CD1c-positive myeloid dendritic cell (primary cell): ENCODE data around the gene DHRSX.
"Not testable (repeated sequence)": the region's sequence is repeated elsewhere in the genome, so short reads cannot be mapped to it uniquely, and the experiment has no call there.

ENCODE experiments used
- DNase-seq: peaks from one replicate; pipeline ENCODE4 v3.0.0-alpha.2; 2016; ENCODE audit errors: extremely low spot score

The DHRSX gene

GRCh38 chrX:2264179-2265030 is 236.4 kb downstream of the DHRSX start:
- DNase-seq: no peak

- DNase-seq: no peak
Observed at GRCh38 chrX:2263203-2263602, 237.6 kb downstream of the DHRSX start.

- no peak for DNase-seq
Observed at GRCh38 chrX:2262668-2263055, 238.1 kb downstream of the DHRSX start.

GRCh38 chrX:2261831-2262667 is 238.7 kb downstream of the DHRSX start:
- DNase-seq: no peak

GRCh38 chrX:2252331-2253065 is 248.3 kb downstream of the DHRSX start:
- DNase-seq: no peak

- DNase-seq: no peak
Observed at GRCh38 chrX:2251211-2251610, 249.6 kb downstream of the DHRSX start.

- DNase-seq: no peak
Observed at GRCh38 chrX:2243913-2244460, 256.8 kb downstream of the DHRSX start.

GRCh38 chrX:2242980-2243379 is 257.8 kb downstream of the DHRSX start:
- DNase-seq: no peak

- DNase-seq: no peak
Observed at GRCh38 chrX:2242326-2242725, 258.4 kb downstream of the DHRSX start.

GRCh38 chrX:2241496-2241895 is 259.3 kb downstream of the DHRSX start:
- not testable (repeated sequence) for DNase-seq

GRCh38 chrX:2240761-2241160 is 260.0 kb downstream of the DHRSX start:
- DNase-seq: not testable (repeated sequence)

- no peak for DNase-seq
Observed at GRCh38 chrX:2237976-2238375, 262.8 kb downstream of the DHRSX start.

GRCh38 chrX:2231570-2232192 is 269.1 kb downstream of the DHRSX start:
- no peak for DNase-seq

GRCh38 chrX:2230457-2230856 is 270.3 kb downstream of the DHRSX start:
- DNase-seq: no peak

GRCh38 chrX:2228536-2228935 is 272.2 kb downstream of the DHRSX start:
- no peak for DNase-seq

GRCh38 chrX:2226906-2227656 is 273.7 kb downstream of the DHRSX start:
- DNase-seq: no peak

GRCh38 chrX:2226182-2226581 is 274.6 kb downstream of the DHRSX start:
- no peak for DNase-seq

GRCh38 chrX:2224597-2225235 is 276.1 kb downstream of the DHRSX start:
- DNase-seq: no peak

GRCh38 chrX:2224161-2224560 is 276.6 kb downstream of the DHRSX start:
- DNase-seq: no peak
